ACC112 (cell line): ENCODE measurements around the gene RAB7A.

Source experiments
- H2AFZ ChIP-seq: fragments of 200-600 bp; sonication (generic); one replicate; pipeline ENCODE4 v1.6.0; 2017; ENCODE audit warnings: antibody characterized with exemption, low read length; ENCODE audit not compliant: unreplicated experiment
- H3K27ac ChIP-seq: fragments of 200-600 bp; sonication (generic); 2 replicates; pipeline ENCODE4 v1.5.1; 2014; ENCODE audit warnings: low read depth, mild to moderate bottlenecking, antibody characterized with exemption, low read length, moderate library complexity
- H3K27me3 ChIP-seq: fragments of 200-600 bp; sonication (generic); 2 replicates; pipeline ENCODE4 v1.6.1; 2014; ENCODE audit warnings: mild to moderate bottlenecking, antibody characterized with exemption, low read length, moderate library complexity, mixed read lengths; ENCODE audit not compliant: insufficient read depth
- H3K36me3 ChIP-seq: fragments of 200-600 bp; sonication (generic); 2 replicates; pipeline ENCODE4 v1.6.1; 2016; ENCODE audit warnings: mild to moderate bottlenecking, antibody characterized with exemption, low read length, moderate library complexity, mixed read lengths; ENCODE audit not compliant: insufficient read depth
- H3K4me1 ChIP-seq: fragments of 200-600 bp; sonication (generic); one replicate; pipeline ENCODE4 v1.6.1; 2016; ENCODE audit warnings: low read length, mixed read lengths; ENCODE audit not compliant: insufficient read depth, unreplicated experiment, control insufficient read depth
- H3K4me3 ChIP-seq: fragments of 200-600 bp; sonication (generic); 2 replicates; pipeline ENCODE4 v1.5.1; 2014; ENCODE audit warnings: mild to moderate bottlenecking, low read depth, low read length
- H3K79me2 ChIP-seq: fragments of 200-600 bp; sonication (generic); one replicate; pipeline ENCODE4 v1.6.0; 2016; ENCODE audit warnings: low read length; ENCODE audit not compliant: control insufficient read depth, unreplicated experiment, insufficient read depth

The RAB7A gene

GRCh38 chr3:128698211-128699047, 27.6 kb upstream of the RAB7A start:
- peak overlapping the region; percentile 89 for H2AFZ ChIP-seq
- no peaks in the 10 kb centered on the region for H3K36me3 ChIP-seq
- H3K4me1 ChIP-seq, result no peaks in the 10 kb centered on the region
- no peak overlapping the region for H3K27ac ChIP-seq
- no peaks in the 10 kb centered on the region for H3K79me2 ChIP-seq
- H3K4me3 ChIP-seq, result peak overlapping the region; percentile 80
- no peaks in the 10 kb centered on the region for H3K27me3 ChIP-seq

- Histone ChIP-seq H2AFZ (no peak overlapping the region), H3K79me2 (no peaks in the 10 kb centered on the region), H3K27me3 (no peaks in the 10 kb centered on the region), H3K27ac (no peak overlapping the region), H3K4me3 (no peak overlapping the region), H3K36me3 (no peaks in the 10 kb centered on the region), H3K4me1 (no peaks in the 10 kb centered on the region)
These were observed 24.4 kb upstream of the RAB7A start for GRCh38 chr3:128701342-128702212.

GRCh38 chr3:128702391-128702790, 23.6 kb upstream of the RAB7A start:
- Histone ChIP-seq H3K79me2 (no peaks in the 10 kb centered on the region), H3K36me3 (no peaks in the 10 kb centered on the region), H3K27me3 (no peaks in the 10 kb centered on the region), H3K4me1 (no peaks in the 10 kb centered on the region), H3K4me3 (no peak overlapping the region), H3K27ac (no peak overlapping the region), H2AFZ (no peak overlapping the region)

- H3K4me3 ChIP-seq, result no peak overlapping the region
- no peaks in the 10 kb centered on the region for H3K79me2 ChIP-seq
- H3K4me1 ChIP-seq, result no peaks in the 10 kb centered on the region
- no peak overlapping the region for H2AFZ ChIP-seq
- no peaks in the 10 kb centered on the region for H3K36me3 ChIP-seq
- no peaks in the 10 kb centered on the region for H3K27me3 ChIP-seq
- H3K27ac ChIP-seq, result no peak overlapping the region
These were observed 22.4 kb upstream of the RAB7A start for GRCh38 chr3:128703561-128703960.

GRCh38 chr3:128706086-128706615, 19.8 kb upstream of the RAB7A start:
- no peak overlapping the region for H3K4me3 ChIP-seq
- H3K27ac ChIP-seq, result no peak overlapping the region
- H3K27me3 ChIP-seq, result no peaks in the 10 kb centered on the region
- no peaks in the 10 kb centered on the region for H3K79me2 ChIP-seq
- H2AFZ ChIP-seq, result no peak overlapping the region
- no peaks in the 10 kb centered on the region for H3K36me3 ChIP-seq
- H3K4me1 ChIP-seq, result no peaks in the 10 kb centered on the region

GRCh38 chr3:128707928-128708494, 18.0 kb upstream of the RAB7A start:
- H3K79me2 ChIP-seq, result no peaks in the 10 kb centered on the region
- H3K4me1 ChIP-seq, result no peaks in the 10 kb centered on the region
- H3K27ac ChIP-seq, result no peak overlapping the region
- H2AFZ ChIP-seq, result no peak overlapping the region
- H3K27me3 ChIP-seq, result peaks cover 3% of the 10 kb centered on the region; the same call in 1 of the 2 replicates
- no peak overlapping the region for H3K4me3 ChIP-seq
- no peaks in the 10 kb centered on the region for H3K36me3 ChIP-seq

GRCh38 chr3:128709038-128709437, 16.9 kb upstream of the RAB7A start:
- H3K4me1 ChIP-seq, result no peaks in the 10 kb centered on the region
- H3K36me3 ChIP-seq, result no peaks in the 10 kb centered on the region
- H3K27ac ChIP-seq, result no peak overlapping the region
- no peak overlapping the region for H3K4me3 ChIP-seq
- no peak overlapping the region for H2AFZ ChIP-seq
- H3K79me2 ChIP-seq, result no peaks in the 10 kb centered on the region
- peaks cover 6% of the 10 kb centered on the region; the same call in 1 of the 2 replicates for H3K27me3 ChIP-seq

- no peak overlapping the region for H3K4me3 ChIP-seq
- no peak overlapping the region for H2AFZ ChIP-seq
- H3K27me3 ChIP-seq, result peaks cover 6% of the 10 kb centered on the region; the same call in 1 of the 2 replicates
- no peaks in the 10 kb centered on the region for H3K36me3 ChIP-seq
- H3K4me1 ChIP-seq, result no peaks in the 10 kb centered on the region
- H3K79me2 ChIP-seq, result no peaks in the 10 kb centered on the region
- H3K27ac ChIP-seq, result no peak overlapping the region
These were observed 16.3 kb upstream of the RAB7A start for GRCh38 chr3:128709506-128710210.

GRCh38 chr3:128710816-128711433, 15.1 kb upstream of the RAB7A start:
- peaks cover 6% of the 10 kb centered on the region; the same call in 1 of the 2 replicates for H3K27me3 ChIP-seq
- no peak overlapping the region for H3K27ac ChIP-seq

More at GRCh38 chr3:128710816-128711433, 15.1 kb upstream of the RAB7A start:
- H3K4me1 ChIP-seq, result no peaks in the 10 kb centered on the region
- no peaks in the 10 kb centered on the region for H3K79me2 ChIP-seq
- no peak overlapping the region for H2AFZ ChIP-seq
- H3K4me3 ChIP-seq, result no peak overlapping the region
- H3K36me3 ChIP-seq, result no peaks in the 10 kb centered on the region
